Tibial nerve (tissue), 4 donors: ENCODE measurements around the gene WWC2. TPM values are rescaled to one million over a fixed set of nuclear protein-coding genes. Genes with fewer than 3 reads are reported as not detected.
A peak's percentile ranks its signal among the peaks of the same experiment; 100 is the strongest.

Experiments used
- DNase-seq, 2 donors: peaks; one replicate each; pipeline ENCODE4 v3.0.0-alpha.2; 2019; ENCODE audit warnings: low spot score in 2 of 2
- H3K27ac ChIP-seq, 4 donors: fragments of 200-600 bp; sonication (generic) in 3 of 4; one replicate each; pipeline ENCODE4 v1.5.1; 2017 to 2019; ENCODE audit warnings: mild to moderate bottlenecking in 1 of 4
- H3K27me3 ChIP-seq, 2 donors: fragments of 200-600 bp; sonication (generic) in 1 of 2; one replicate each; pipeline versions ENCODE4 v1.5.1 to v1.6.0; 2017 to 2019
- H3K36me3 ChIP-seq, 3 donors: fragments of 200-600 bp; sonication (generic); one replicate each; pipeline ENCODE4 v1.5.1; 2018 to 2019
- H3K4me1 ChIP-seq, 4 donors: fragments of 200-600 bp; sonication (generic) in 3 of 4; one replicate each; pipeline ENCODE4 v1.5.1; 2017 to 2019
- H3K4me3 ChIP-seq, 4 donors: fragments of 200-600 bp; sonication (generic) in 3 of 4; one replicate each; pipeline ENCODE4 v1.5.1; 2017 to 2019; ENCODE audit warnings: mild to moderate bottlenecking in 1 of 4, moderate library complexity in 1 of 4
- H3K9me3 ChIP-seq, 4 donors: fragments of 200-600 bp; sonication (generic) in 3 of 4; one replicate each; pipeline ENCODE4 v1.5.1; 2017 to 2019
- EP300 ChIP-seq, 2 donors: sonication (generic); formaldehyde crosslinking; IDR thresholded peaks; one replicate each; pipeline ENCODE4 v1.6.1; 2017; ENCODE audit warnings: antibody characterized with exemption in 2 of 2, mild to moderate bottlenecking in 1 of 2
- POLR2A ChIP-seq, 2 donors: fragments of 450-650 bp; IDR thresholded peaks; one replicate each; pipeline ENCODE4 v1.6.1; 2017; ENCODE audit warnings: antibody characterized with exemption in 2 of 2, mild to moderate bottlenecking in 2 of 2, moderate library complexity in 2 of 2
- WGBS, 2 donors: methylation state at CpG; one replicate each; pipeline ENCODE4 v1.1.5; 2018; 5-methylcytosine and 5-hydroxymethylcytosine counted together
- total RNA-seq, 4 donors: library from RNA; depleted of rRNA; stranded (reverse); fragments of >200 nt; gene quantifications; one replicate each; pipeline ENCODE4 v1.1.0, GENCODE V29; 2016
- TF ChIP-seq, protein P1 (sequence below), 5 experiments: fragments of 200-600 bp in 3 of 5; fragments of 450-650 bp in 2 of 5; sonication (generic) in 3 of 5; IDR thresholded peaks; one replicate each; pipeline ENCODE4 v1.5.1; 2016 to 2019; ENCODE audit warnings: antibody characterized with exemption in 5 of 5, mild to moderate bottlenecking in 3 of 5, moderate library complexity in 2 of 5

WWC2 gene
- total RNA-seq, 4 donors from 2014 or later: 38.2 to 60.9 (median 42.9) TPM

GRCh38 chr4:183261953-183262775, 163.1 kb downstream of the WWC2 start:
- 10 to 13% methylated on average over 7 of the region's 7 CpGs for WGBS, 2 donors
- TF ChIP-seq EP300 (IDR thresholded peaks at IDR 0.05): no peak
- TF ChIP-seq, protein P1, sequence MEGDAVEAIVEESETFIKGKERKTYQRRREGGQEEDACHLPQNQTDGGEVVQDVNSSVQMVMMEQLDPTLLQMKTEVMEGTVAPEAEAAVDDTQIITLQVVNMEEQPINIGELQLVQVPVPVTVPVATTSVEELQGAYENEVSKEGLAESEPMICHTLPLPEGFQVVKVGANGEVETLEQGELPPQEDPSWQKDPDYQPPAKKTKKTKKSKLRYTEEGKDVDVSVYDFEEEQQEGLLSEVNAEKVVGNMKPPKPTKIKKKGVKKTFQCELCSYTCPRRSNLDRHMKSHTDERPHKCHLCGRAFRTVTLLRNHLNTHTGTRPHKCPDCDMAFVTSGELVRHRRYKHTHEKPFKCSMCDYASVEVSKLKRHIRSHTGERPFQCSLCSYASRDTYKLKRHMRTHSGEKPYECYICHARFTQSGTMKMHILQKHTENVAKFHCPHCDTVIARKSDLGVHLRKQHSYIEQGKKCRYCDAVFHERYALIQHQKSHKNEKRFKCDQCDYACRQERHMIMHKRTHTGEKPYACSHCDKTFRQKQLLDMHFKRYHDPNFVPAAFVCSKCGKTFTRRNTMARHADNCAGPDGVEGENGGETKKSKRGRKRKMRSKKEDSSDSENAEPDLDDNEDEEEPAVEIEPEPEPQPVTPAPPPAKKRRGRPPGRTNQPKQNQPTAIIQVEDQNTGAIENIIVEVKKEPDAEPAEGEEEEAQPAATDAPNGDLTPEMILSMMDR (IDR thresholded peaks at IDR 0.05): peak; percentile 61 to 80 (median 76)
- DNase-seq: peak; percentile 75 to 88

GRCh38 chr4:183262776-183263100, 163.7 kb downstream of the WWC2 start:
- Histone ChIP-seq H3K4me1 (peaks cover 0 to 12% (median 0%) of the 10 kb centered on the region in 4 donors), H3K4me3 (no peak overlapping the region), H3K36me3 (peaks cover 0 to 51% (median 0%) of the 10 kb centered on the region in 3 donors), H3K27me3 (no peaks in the 10 kb centered on the region), H3K27ac (no peak overlapping the region), H3K9me3 (no peaks in the 10 kb centered on the region)
- TF ChIP-seq, protein P1 (IDR thresholded peaks at IDR 0.05): no peak
- TF ChIP-seq POLR2A (IDR thresholded peaks at IDR 0.05) (no peak), EP300 (IDR thresholded peaks at IDR 0.05) (no peak)
- WGBS, 2 donors: 61 to 70% methylated on average over 6 of the region's 6 CpGs
- DNase-seq: no peak

More at GRCh38 chr4:183261953-183262775, 163.1 kb downstream of the WWC2 start:
- peaks cover 0 to 45% (median 0%) of the 10 kb centered on the region in 3 donors for H3K36me3 ChIP-seq
- H3K9me3 ChIP-seq: no peaks in the 10 kb centered on the region
- peak overlapping the region in 2 of 4 donors; percentile 54 to 67 for H3K27ac ChIP-seq
- H3K4me1 ChIP-seq: peaks cover 0 to 13% (median 0%) of the 10 kb centered on the region in 4 donors
- no peaks in the 10 kb centered on the region for H3K27me3 ChIP-seq
- no peak overlapping the region for H3K4me3 ChIP-seq

DNA sequence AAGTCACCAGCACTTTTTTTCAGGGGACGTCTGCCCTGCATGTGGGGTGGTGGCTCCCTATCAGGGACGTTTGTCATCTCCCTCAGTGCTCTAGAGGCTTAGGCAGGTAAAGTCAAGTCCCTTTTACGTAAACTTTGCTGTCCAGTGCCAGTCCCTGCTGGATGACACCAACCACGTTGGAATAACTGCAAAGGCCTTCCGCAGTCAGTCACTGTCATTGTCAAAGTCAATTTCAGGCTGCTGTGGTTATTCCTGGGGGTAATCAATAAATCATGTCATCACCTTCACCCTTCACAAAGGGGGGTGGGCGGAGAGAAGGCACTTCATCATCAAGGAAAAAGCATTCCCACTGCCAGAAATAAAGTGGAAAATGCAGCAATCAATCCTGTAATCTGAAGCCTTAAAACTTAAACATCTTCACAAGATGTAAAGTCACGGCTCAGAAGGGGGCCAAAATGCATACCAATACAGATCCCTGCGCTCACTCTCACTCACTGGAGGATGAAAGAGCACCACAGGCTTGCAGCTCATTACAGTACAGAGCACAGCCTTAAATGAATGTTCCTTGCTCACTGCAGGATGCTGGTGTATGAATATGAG, 164.8 kb downstream of the WWC2 start:
- Histone ChIP-seq H3K4me1 (peaks cover 0 to 12% (median 0%) of the 10 kb centered on the region in 4 donors), H3K9me3 (no peaks in the 10 kb centered on the region), H3K27ac (no peak overlapping the region), H3K36me3 (peaks cover 0 to 62% (median 0%) of the 10 kb centered on the region in 3 donors), H3K27me3 (no peaks in the 10 kb centered on the region), H3K4me3 (no peak overlapping the region)
- no peak for TF ChIP-seq POLR2A (IDR thresholded peaks at IDR 0.05)
- TF ChIP-seq, protein P1 (IDR thresholded peaks at IDR 0.05): no peak
- TF ChIP-seq EP300 (IDR thresholded peaks at IDR 0.05): no peak
- no peak for DNase-seq
- WGBS, 2 donors: 77 to 79% methylated on average over 8 of the region's 8 CpGs

GRCh38 chr4:183264614-183265013, 165.6 kb downstream of the WWC2 start:
- TF ChIP-seq EP300 (IDR thresholded peaks at IDR 0.05) (no peak), POLR2A (IDR thresholded peaks at IDR 0.05) (no peak)
- TF ChIP-seq, protein P1 (IDR thresholded peaks at IDR 0.05): no peak
- Histone ChIP-seq H3K27ac (no peak overlapping the region), H3K9me3 (no peaks in the 10 kb centered on the region), H3K27me3 (no peaks in the 10 kb centered on the region), H3K4me1 (peaks cover 0 to 12% (median 0%) of the 10 kb centered on the region in 4 donors), H3K36me3 (peaks cover 0 to 65% (median 0%) of the 10 kb centered on the region in 3 donors), H3K4me3 (no peak overlapping the region)
- WGBS, 2 donors: 61 to 63% methylated on average over 1 of the region's 1 CpG
- DNase-seq: no peak

DNA sequence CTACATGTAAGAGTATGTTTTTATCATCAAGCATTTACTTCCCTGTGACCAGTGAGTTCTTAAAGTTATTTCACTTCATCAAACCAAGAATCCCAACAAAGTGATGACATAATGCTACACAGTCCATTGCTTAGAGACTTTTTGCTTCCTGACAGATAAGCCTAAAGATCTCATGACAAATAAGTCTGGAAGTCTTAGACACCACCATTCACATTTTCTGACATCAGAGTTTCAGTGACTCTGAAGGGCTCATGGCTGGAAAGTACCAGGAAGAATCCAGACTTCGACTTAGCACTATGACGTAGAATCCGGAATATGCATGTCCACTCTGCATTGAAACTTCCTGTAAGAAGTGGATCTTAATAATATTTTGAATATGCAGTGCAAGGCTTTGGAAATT, 167.3 kb downstream of the WWC2 start:
- TF ChIP-seq, protein P1 (IDR thresholded peaks at IDR 0.05): no peak
- TF ChIP-seq EP300 (IDR thresholded peaks at IDR 0.05): no peak
- no peak for TF ChIP-seq POLR2A (IDR thresholded peaks at IDR 0.05)
- no peaks in the 10 kb centered on the region for H3K27me3 ChIP-seq
- peaks cover 0 to 12% (median 0%) of the 10 kb centered on the region in 4 donors for H3K4me1 ChIP-seq
- H3K27ac ChIP-seq: no peak overlapping the region
- H3K9me3 ChIP-seq: no peaks in the 10 kb centered on the region
- DNase-seq: no peak
- WGBS, 2 donors: 88 to 98% methylated on average over 3 of the region's 3 CpGs
- H3K4me3 ChIP-seq: no peak overlapping the region
- H3K36me3 ChIP-seq: peaks cover 0 to 59% (median 0%) of the 10 kb centered on the region in 3 donors
